KOPT-K1 (cell line): ENCODE measurements around the gene RPAP3.

Source experiments
- H3K27ac ChIP-seq: fragments of 200-600 bp; sonication (generic); 2 replicates; pipeline ENCODE4 v1.5.1; 2016; ENCODE audit warnings: antibody characterized with exemption, mild to moderate bottlenecking, low read depth, low read length; ENCODE audit not compliant: poor library complexity, severe bottlenecking
- H3K36me3 ChIP-seq: fragments of 200-600 bp; sonication (generic); 2 replicates; pipeline ENCODE4 v1.5.1; 2017; ENCODE audit warnings: antibody characterized with exemption, mild to moderate bottlenecking, low read length, moderate library complexity; ENCODE audit not compliant: insufficient read depth
- H3K9me3 ChIP-seq: fragments of 200-600 bp; sonication (generic); 2 replicates; pipeline ENCODE4 v1.5.1; 2017; ENCODE audit warnings: antibody characterized with exemption, low read length, mild to moderate bottlenecking; ENCODE audit not compliant: insufficient read depth, poor library complexity, severe bottlenecking

Gene RPAP3

DNA sequence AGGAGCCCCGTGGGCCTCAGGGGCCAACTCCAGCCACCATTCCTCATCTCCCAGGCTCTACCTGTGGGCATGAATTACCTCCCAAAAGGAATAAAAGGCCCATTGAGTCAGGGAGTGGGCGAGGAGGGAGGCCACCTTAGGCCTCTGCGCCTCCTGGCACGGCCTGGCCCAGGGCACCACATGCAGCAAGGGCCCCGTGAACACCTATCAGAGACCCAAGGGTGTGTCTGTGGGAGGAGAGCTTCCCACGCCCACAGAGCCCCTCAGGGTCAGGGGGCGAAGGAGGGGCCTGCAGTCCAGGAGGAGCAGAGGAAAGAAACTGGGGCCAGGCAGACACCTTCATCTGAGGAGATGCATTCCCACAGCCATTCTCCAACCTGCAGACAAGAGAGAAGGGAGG, 40.7 kb upstream of the RPAP3 start:
- H3K27ac ChIP-seq = no peak overlapping the region
- no peaks in the 10 kb centered on the region for H3K36me3 ChIP-seq
- no peaks in the 10 kb centered on the region for H3K9me3 ChIP-seq

DNA sequence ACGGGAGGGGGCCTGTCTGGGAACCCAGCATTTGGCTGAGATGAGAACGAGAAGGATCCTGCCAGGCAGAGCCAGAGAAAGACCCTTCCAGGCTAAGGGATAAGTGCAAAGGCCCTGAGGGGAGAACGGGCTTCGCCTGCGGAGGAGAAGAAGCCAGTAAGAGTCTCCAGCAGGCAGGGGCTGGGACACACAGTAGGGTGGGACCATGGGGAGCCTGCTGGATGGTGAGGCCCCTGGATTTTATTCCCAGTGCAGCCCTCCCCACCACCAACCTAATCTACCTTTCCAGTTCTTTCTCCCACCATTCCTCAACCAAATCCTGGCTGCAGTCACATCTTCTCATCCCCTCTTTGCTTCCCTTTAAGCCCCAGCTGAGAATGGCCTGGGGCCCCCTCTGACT, 40.2 kb upstream of the RPAP3 start:
- Histone ChIP-seq H3K27ac (no peak overlapping the region), H3K36me3 (no peaks in the 10 kb centered on the region), H3K9me3 (no peaks in the 10 kb centered on the region)

DNA sequence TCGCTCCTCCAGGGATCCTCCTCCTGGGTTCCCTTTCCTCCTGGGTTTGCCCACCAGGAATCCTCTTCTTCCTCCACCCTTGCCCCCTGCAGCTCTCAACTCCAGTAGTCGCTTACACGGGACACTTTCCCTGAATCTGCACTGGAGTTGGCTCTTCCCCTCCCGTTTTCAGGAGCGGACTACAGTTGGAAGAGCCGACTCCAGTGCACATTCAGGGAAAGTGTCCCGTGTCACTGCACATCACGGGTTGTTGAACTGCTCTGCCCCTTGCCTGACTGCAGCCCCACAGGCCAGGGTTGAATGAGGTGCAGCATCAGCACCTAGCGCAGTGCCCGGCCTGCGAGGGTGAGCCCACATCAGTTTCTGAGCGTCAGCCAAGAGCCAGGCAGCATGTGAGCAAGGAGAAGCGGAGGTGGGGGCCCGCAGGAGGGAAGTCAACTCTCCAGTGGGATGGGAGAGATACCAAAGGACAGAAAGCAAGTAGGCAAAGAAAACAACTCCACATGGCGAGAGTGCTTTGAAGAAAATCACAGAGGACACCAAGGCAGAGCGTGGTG, 39.7 kb upstream of the RPAP3 start:
- H3K27ac ChIP-seq = no peak overlapping the region
- H3K36me3 ChIP-seq = no peaks in the 10 kb centered on the region
- no peaks in the 10 kb centered on the region for H3K9me3 ChIP-seq

DNA sequence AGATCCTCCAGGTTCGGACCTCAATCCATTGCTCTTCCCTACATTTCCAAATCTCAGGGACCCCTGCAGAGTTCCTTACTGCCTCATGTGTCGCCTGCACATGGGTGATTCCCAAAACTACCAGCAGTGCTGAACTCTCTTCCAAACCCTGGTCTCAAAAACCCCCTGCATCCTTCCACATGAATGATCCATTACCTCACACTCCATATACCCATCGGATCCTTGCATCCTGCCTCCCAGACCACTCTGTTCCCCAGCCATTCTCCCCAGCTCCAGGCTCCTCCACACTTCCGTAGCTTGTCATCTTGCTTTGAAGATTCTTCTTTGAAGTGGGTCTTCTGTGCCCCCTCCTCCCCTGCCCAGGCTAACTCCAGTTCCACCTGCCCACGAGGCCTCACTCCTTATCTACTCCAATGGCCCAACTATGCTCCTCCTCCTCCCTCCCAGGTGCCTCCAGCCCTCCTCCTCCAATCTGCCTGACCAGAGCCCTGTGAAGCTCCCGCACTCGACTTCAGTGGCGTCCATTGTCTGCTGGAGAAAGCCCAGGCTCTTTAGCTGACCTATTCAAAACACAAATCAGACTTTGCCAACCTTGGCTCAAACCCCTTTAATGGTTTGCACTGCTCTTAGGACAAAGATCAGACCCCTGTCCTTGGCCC, 39.1 kb upstream of the RPAP3 start:
- no peaks in the 10 kb centered on the region for H3K9me3 ChIP-seq
- no peak overlapping the region for H3K27ac ChIP-seq
- no peaks in the 10 kb centered on the region for H3K36me3 ChIP-seq

DNA sequence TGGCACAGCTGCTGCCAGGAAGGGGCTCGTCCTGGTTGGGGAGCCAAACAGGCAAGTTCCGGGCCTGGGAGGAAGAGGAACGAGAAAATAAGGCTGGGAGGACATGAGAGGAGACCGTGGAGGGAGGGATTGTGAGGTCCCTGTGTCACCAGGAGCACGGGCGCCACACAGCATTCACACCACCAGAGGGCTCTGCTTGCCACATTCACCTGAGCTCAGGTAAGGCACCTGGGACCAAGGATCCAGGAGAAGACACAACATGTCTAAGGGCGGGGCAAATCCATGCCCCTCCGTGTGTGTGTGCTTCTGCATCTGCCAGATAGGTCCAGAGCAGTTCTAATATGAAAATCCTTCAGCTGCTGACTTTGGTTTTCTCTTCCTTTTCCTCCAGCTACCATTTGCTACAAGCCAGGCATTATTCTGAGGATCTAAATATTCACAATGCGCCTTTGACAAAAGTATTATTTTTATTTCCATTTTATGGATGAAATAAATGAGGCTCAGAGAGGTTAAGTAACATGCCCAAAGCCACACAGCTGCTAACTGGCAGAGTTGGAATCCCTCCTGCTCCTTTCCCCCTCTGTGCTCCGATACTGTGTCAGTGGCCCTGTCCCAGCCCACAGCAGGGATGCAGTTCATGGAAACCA, 38.3 kb upstream of the RPAP3 start:
- no peak overlapping the region for H3K27ac ChIP-seq

DNA sequence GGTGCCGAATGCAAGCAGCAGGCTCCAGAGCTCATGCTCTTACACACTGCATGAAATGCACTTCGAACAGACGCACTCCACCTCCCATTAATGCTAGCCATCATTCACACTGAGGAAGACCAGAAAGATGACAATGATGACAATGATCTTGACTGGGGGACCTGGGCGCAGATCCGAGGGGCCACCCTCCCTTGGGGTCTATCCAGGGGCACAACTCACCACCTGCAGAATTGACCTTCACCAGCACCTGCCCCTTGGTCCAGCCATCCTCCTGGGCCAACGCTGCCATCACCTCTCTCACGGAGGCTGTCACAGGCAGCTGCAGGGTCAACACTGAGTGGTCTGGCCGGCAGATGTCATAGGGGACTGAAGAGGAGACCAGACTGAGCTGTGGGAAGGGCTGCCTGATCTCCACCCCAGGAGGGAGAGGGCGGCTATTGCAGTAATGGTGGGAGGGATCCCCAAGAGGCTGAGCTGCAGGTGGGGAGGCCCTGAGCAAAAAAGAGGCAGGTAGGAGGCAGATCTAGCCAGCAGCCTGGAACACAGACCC, 37.6 kb upstream of the RPAP3 start:
- no peak overlapping the region for H3K27ac ChIP-seq
- no peaks in the 10 kb centered on the region for H3K9me3 ChIP-seq
- H3K36me3 ChIP-seq = no peaks in the 10 kb centered on the region

More for the DNA sequence above, 38.3 kb upstream of the RPAP3 start:
- Histone ChIP-seq H3K36me3 (no peaks in the 10 kb centered on the region), H3K9me3 (no peaks in the 10 kb centered on the region)

DNA sequence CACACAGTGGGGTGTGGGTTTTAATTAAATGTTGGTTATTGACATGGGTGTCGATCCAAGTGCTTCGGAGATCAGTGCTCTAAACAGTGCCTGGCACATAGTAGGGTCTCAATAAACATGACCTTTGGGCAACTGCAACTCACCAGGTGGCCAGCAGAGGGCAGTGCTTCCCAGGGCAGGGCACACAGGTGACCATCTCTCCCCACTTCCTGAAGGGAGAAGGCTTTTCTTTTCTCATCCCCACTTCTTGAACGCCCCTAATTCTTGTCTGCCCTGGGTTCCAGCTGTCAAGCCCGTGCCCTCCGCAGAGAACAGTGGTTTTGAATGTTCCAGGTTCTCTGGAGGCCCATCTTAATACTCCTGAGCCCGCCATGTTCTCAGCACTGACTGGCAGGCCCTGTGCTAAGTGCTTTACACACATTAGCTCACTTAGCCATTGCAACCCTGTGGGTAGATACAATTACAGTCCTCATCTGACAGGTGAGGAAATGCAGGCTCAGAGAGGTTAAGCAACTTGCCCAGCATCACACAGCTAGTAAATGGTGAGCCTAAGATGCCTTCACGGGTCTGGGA, 36.5 kb upstream of the RPAP3 start:
- H3K9me3 ChIP-seq = no peaks in the 10 kb centered on the region
- no peak overlapping the region for H3K27ac ChIP-seq
- no peaks in the 10 kb centered on the region for H3K36me3 ChIP-seq

DNA sequence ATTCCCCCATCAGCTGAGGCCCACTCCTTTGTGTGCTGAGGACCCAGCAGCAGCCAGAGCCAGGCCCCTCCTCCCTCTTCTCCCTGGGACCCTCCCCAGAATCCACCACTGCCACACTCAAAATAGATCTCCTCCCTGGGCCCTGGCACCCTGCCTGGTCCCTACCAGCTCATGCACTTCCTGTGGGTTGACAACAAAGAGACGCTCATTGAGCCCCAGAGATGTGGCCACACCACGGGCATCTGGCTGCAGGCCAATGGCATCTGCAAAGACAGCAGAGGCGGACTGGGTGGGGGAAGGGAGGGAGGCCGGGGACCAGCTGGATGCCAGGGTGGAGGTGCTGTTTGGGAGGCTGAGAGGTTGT, 35.5 kb upstream of the RPAP3 start:
- Histone ChIP-seq H3K27ac (no peak overlapping the region), H3K36me3 (no peaks in the 10 kb centered on the region), H3K9me3 (no peaks in the 10 kb centered on the region)

DNA sequence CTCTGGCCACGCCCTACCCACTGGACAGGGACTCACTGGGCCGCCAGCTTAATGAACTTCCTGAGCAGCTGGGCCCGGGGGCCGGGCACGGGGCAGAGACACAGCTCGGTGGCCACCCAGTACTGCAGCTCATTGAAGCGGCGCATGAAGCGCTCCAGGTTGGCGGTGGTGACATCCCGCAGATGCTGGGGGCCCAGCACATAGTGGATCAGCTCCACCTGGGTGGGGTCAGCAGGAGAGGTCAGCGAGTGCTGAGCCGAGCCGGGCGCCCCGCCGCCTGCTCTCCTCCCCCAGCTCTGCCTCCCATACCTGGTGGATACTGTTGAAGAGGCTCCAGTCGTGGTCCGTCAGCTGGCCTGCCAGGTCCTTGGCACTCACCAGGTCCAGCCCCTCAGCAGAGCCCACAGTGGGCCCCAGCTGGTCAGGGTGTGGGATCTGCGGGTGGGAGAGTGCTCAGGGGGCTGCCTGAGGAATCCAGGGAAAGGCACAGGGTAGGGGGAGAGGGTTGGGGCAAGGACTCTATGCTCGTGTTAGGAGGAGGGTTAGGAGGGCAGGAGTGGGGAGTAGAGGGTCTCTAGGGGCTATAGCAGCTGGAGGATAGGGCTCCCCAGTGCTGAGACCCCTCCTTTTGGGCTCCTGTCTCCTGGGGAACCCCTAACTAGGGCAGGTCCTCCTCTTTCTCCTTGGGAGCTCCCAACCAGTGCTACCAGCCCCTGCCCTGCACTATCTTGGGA, 34.9 kb upstream of the RPAP3 start:
- Histone ChIP-seq H3K9me3 (no peaks in the 10 kb centered on the region), H3K27ac (no peak overlapping the region), H3K36me3 (no peaks in the 10 kb centered on the region)

DNA sequence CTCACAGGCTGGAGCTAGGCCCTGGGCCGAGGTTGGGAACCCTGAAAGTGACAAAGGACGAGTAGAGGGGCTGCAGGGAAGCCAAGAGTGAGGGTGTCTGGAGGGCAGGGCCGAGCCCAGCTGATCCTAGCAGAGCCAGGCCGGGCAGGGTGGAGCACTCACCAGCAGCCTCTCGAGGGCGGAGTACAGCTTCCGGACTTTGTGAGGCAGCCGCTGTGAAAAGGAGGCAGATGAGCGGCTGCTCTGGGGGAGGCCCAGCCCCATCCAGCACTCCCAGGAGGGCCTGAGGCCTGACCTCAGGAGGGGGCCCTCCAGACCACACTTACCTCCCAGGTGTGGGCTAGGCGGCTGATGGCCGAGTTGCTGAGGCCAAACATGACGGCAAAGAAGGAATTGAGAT, 34.1 kb upstream of the RPAP3 start:
- Histone ChIP-seq H3K27ac (no peak overlapping the region), H3K36me3 (no peaks in the 10 kb centered on the region), H3K9me3 (no peaks in the 10 kb centered on the region)

DNA sequence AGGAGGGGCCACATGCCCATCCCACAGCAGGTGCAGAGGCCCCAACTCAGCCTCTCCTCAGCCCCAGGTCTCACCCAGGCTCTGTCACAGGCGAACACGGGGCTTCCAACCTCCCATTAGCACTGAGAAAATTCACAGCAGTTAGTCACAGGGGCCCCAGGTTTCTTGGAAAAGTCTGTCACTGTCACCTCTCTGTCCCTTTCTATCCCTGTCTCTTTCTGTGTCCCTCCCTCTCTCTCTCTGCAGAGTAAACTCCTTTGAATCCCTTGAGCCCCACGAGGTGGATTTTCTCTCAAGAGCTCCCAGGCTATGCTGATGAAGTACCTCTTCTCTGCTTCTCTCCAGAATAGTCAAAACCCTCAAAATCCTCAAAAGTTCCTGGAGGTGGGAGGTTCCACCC, 33.5 kb upstream of the RPAP3 start:
- no peaks in the 10 kb centered on the region for H3K36me3 ChIP-seq
- no peak overlapping the region for H3K27ac ChIP-seq

DNA sequence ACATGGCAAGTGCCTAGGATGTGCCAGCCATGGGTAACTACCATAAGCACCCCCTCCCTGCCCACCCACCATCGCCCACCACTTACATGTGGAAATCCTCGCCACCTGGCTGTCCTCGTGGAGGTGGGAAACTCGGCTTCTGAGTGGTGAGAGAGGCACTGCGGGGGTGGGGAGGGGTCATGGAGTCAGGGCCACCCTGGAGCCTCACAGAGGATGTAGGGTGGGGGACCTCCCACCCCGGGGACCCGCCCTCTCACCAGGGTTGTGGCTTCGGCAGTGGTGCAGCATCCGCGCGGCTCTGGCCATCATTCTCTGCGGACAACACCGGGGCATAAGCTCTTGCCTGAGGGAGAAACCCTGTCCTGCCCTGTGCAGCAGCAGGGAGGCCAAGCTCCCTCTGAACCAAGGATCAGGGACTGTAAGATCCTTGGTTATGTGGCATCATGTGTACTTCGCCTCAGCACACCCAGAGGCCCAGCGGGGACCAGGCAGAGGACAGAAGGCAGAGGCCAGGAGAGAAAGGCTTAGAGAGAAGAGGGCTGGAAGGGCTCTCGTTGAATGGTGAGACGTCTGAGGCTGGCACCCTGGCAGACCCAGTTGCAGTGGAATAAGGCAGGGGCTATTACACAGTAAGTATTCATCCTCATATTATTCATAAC, 32.2 kb upstream of the RPAP3 start:
- Histone ChIP-seq H3K9me3 (no peaks in the 10 kb centered on the region), H3K36me3 (no peaks in the 10 kb centered on the region), H3K27ac (no peak overlapping the region)

More for the DNA sequence above, 33.5 kb upstream of the RPAP3 start:
- no peaks in the 10 kb centered on the region for H3K9me3 ChIP-seq

DNA sequence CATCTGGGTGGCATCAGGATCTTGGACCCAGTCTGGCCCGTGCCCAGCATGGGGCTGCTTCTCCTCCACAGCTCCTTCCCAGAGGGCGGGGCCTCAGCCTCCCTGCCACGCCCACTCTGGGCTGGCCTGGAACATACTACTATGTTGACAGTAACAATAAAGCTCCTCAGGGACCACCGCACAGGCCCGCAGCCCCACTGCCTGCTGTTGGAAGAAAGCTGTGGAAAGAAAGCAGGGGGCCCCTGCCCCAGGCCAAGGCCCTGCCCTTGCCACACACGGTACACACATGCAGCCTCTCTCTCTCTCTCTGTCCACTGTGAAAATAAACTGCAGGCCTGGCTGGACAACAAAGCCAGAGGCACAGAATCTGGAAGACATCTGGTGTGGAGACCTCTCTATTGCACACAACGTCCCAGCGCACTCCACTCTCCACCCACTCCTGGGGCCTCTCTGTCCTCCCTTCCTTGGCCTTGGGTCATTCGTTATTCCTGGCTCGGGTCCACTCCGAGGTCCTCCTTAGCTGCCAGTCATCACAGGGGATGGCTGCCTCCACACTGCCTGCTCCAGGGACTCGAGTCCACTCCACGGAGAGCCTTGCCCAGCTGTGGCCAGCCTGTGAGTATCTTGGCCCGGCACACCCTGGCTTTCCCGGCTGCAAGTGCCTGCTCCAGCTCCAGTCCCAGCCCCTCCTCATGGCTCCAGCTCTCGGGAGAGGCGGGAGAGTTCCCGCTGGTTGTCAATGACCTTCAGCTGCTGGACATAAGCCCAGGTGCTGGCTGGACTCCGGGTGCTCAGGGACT, 31.2 kb upstream of the RPAP3 start:
- Histone ChIP-seq H3K27ac (no peak overlapping the region), H3K36me3 (no peaks in the 10 kb centered on the region), H3K9me3 (no peaks in the 10 kb centered on the region)

DNA sequence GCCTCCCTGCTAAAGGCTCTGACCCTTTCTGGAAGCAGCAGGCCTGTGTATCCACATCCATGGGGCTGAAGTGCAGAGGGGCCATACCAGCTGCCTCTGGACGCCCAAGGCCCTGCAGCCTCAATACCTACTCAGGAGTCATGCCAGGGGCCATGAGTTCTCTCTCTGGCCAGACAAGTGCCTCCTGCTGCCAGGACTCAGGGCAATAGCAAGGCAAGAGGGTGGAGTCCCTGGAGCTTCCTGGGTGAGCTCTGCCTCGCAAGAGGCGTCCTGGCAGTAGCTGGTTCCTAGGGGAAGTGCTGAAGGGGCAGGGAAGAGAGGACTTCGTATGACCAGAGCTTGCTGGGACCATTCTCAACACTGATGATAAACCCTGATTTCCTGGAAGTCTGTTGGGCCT, 30.4 kb upstream of the RPAP3 start:
- Histone ChIP-seq H3K27ac (no peak overlapping the region), H3K36me3 (no peaks in the 10 kb centered on the region), H3K9me3 (no peaks in the 10 kb centered on the region)
